ENCODE measurements around the gene SCN3B. TPM values are rescaled to one million over a fixed set of nuclear protein-coding genes. Genes with fewer than 3 reads are reported as not detected.
A peak's percentile ranks its signal among the peaks of the same experiment; 100 is the strongest.

SCN3B gene
- total RNA-seq, 1 experiment from 2014 or later, result not detected

GRCh38 chr11:123582992-123583504 is 71.4 kb downstream of the SCN3B start:
- Histone ChIP-seq H4K20me1 (ENCODE audit: insufficient read depth) (peaks cover 10% of the 10 kb centered on the region; the same call in 1 of the 2 replicates), H2AFZ (no peak overlapping the region), H3K79me2 (ENCODE audit: low read depth) (no peaks in the 10 kb centered on the region), H3K9me3 (ENCODE audit: insufficient read depth, low read depth) (no peaks in the 10 kb centered on the region), H3K9me2 (ENCODE audit: insufficient read depth) (no peaks in the 10 kb centered on the region), H3K4me3 (no peak overlapping the region), H3K4me2 (no peak overlapping the region), H3K27ac (no peak overlapping the region), H3F3A (ENCODE audit: insufficient read depth, low read depth) (peaks cover 7% of the 10 kb centered on the region; the same call in 1 of the 2 replicates), H3K27me3 (ENCODE audit: insufficient read depth, low read depth) (no peaks in the 10 kb centered on the region), H3K36me3 (ENCODE audit: low read depth) (no peaks in the 10 kb centered on the region), H3K4me1 (replicated peaks; ENCODE audit: insufficient read depth) (no peaks in the 10 kb centered on the region)
- intact Hi-C loops (cut with micrococcal nuclease; ENCODE audit: unreplicated experiment), result no loop called here
- TF ChIP-seq CTCF (conservative IDR thresholded peaks at IDR 0.05), result no peak
- TF ChIP-seq EZH2 (IDR thresholded peaks at IDR 0.05; ENCODE audit: low read depth), result no peak
- DNase-seq, result no peak
- no TSS peak for BruUV-seq (replicated peaks)
- POLR2A ChIA-PET (ENCODE audit: unreplicated experiment), result no interaction called here
- CTCF ChIA-PET, result interaction anchor here (0.6 kb wide), 1 partner anchor 17 kb away, joined by 3 read pairs; no protein-coding TSS in a partner anchor

GRCh38 chr11:123581651-123582399 is 72.6 kb downstream of the SCN3B start:
- no peaks in the 10 kb centered on the region for H3K9me2 ChIP-seq (ENCODE audit: insufficient read depth)
- CTCF ChIA-PET, result interaction anchor here (0.6 kb wide), 1 partner anchor 131 kb away, joined by 3 read pairs; no protein-coding TSS in a partner anchor
- H2AFZ ChIP-seq, result no peak overlapping the region
- no peaks in the 10 kb centered on the region for H3K27me3 ChIP-seq (ENCODE audit: insufficient read depth, low read depth)
- H3K36me3 ChIP-seq (ENCODE audit: low read depth), result no peaks in the 10 kb centered on the region
- peaks cover 14% of the 10 kb centered on the region; the same call in 1 of the 2 replicates for H4K20me1 ChIP-seq (ENCODE audit: insufficient read depth)
- BruUV-seq (replicated peaks), result no TSS peak
- intact Hi-C loops (cut with micrococcal nuclease; ENCODE audit: unreplicated experiment), result loop anchor here (2.0 kb wide), 1 partner anchor 59 kb away; no protein-coding TSS in a partner anchor
- no peak overlapping the region for H3K4me2 ChIP-seq
- H3K27ac ChIP-seq, result no peak overlapping the region
- H3K4me3 ChIP-seq, result no peak overlapping the region
- no peaks in the 10 kb centered on the region for H3K9me3 ChIP-seq (ENCODE audit: insufficient read depth, low read depth)
- peaks cover 7% of the 10 kb centered on the region; the same call in 1 of the 2 replicates for H3F3A ChIP-seq (ENCODE audit: insufficient read depth, low read depth)
- TF ChIP-seq CTCF (conservative IDR thresholded peaks at IDR 0.05) (no peak), EZH2 (IDR thresholded peaks at IDR 0.05; ENCODE audit: low read depth) (no peak)
- no peak for DNase-seq
- POLR2A ChIA-PET (ENCODE audit: unreplicated experiment), result no interaction called here
- H3K4me1 ChIP-seq (replicated peaks; ENCODE audit: insufficient read depth), result no peaks in the 10 kb centered on the region
- no peaks in the 10 kb centered on the region for H3K79me2 ChIP-seq (ENCODE audit: low read depth)

- no peaks in the 10 kb centered on the region for H3K36me3 ChIP-seq (ENCODE audit: low read depth)
- no peak for TF ChIP-seq EZH2 (IDR thresholded peaks at IDR 0.05; ENCODE audit: low read depth)
- peak; percentile 93 for TF ChIP-seq CTCF (conservative IDR thresholded peaks at IDR 0.05)
- POLR2A ChIA-PET (ENCODE audit: unreplicated experiment), result no interaction called here
- H3F3A ChIP-seq (ENCODE audit: insufficient read depth, low read depth), result peaks cover 7% of the 10 kb centered on the region; the same call in 1 of the 2 replicates
- CTCF ChIA-PET, result interaction anchor here (0.6 to 1.3 kb wide), 6 partner anchors 34 to 1989 kb away, joined by 3 to 22 read pairs (median 7); no protein-coding TSS in a partner anchor
- no peak overlapping the region for H2AFZ ChIP-seq
- intact Hi-C loops (cut with micrococcal nuclease; ENCODE audit: unreplicated experiment), result loop anchor here (1.0 to 2.0 kb wide), 2 partner anchors 60 to 127 kb away; no protein-coding TSS in a partner anchor
- H4K20me1 ChIP-seq (ENCODE audit: insufficient read depth), result peaks cover 14% of the 10 kb centered on the region; the same call in 1 of the 2 replicates
- peak; percentile 56 to 73 for DNase-seq
- no peak overlapping the region for H3K4me3 ChIP-seq
- H3K9me3 ChIP-seq (ENCODE audit: insufficient read depth, low read depth), result no peaks in the 10 kb centered on the region
- H3K27ac ChIP-seq, result no peak overlapping the region
- BruUV-seq (replicated peaks), result no TSS peak
- no peaks in the 10 kb centered on the region for H3K27me3 ChIP-seq (ENCODE audit: insufficient read depth, low read depth)
- H3K9me2 ChIP-seq (ENCODE audit: insufficient read depth), result no peaks in the 10 kb centered on the region
- peak overlapping the region; percentile 33 for H3K4me2 ChIP-seq
- H3K79me2 ChIP-seq (ENCODE audit: low read depth), result no peaks in the 10 kb centered on the region
- no peaks in the 10 kb centered on the region for H3K4me1 ChIP-seq (replicated peaks; ENCODE audit: insufficient read depth)
Measured at GRCh38 chr11:123580557-123581275, 73.7 kb downstream of the SCN3B start.
